ENCODE measurements around the gene SLC16A1. TPM values are rescaled to one million over a fixed set of nuclear protein-coding genes. Genes with fewer than 3 reads are reported as not detected.
A peak's percentile ranks its signal among the peaks of the same experiment; 100 is the strongest.

The SLC16A1 gene
- total and polyA plus RNA-seq, 7 experiments from 2014 or later = 8.7 to 43.6 (median 12.5) TPM

GRCh38 chr1:112956544-112957132 is 642 bp upstream of the SLC16A1 start:
- peak overlapping the region; percentile 97 for H3K4me3 ChIP-seq (ENCODE audit: low read length)
- H3K27ac ChIP-seq (ENCODE audit: low read depth, low read length) = peak overlapping the region; percentile 81
- Mint-ChIP-seq H3K4me1 (peaks cover 33 to 70% (median 61%) of the 10 kb centered on the region in 7 donors), H3K9me3 (no peaks in the 10 kb centered on the region), H3K27me3 (no peaks in the 10 kb centered on the region), H3K27ac (peak overlapping the region; percentile 25 to 100 (median 79)), H3K4me3 (peak overlapping the region; percentile 71 to 100 (median 97)), H3K36me3 (peaks cover 0 to 25% (median 8%) of the 10 kb centered on the region in 5 donors)
- H3K36me3 ChIP-seq (ENCODE audit: control insufficient read depth in 2 of 3, insufficient read depth in 3 of 3, low read length in 3 of 3) = peaks cover 0 to 5% (median 0%) of the 10 kb centered on the region in 3 experiments
- no peaks in the 10 kb centered on the region for H3K9me3 ChIP-seq (ENCODE audit: control insufficient read depth in 2 of 3, low read length in 3 of 3)
- POLR2A ChIA-PET = interaction anchor here (0.6 to 1.0 kb wide), 4 partner anchors 10 to 1753 kb away, joined by 3 to 5 read pairs (median 4); partner anchors contain the start of gene LRIG2
- no peaks in the 10 kb centered on the region for H3K27me3 ChIP-seq (ENCODE audit: control insufficient read depth in 2 of 2, insufficient read depth in 2 of 2, low read length in 2 of 2)
- peak; percentile 31 for ATAC-seq
- intact Hi-C loops (cut with micrococcal nuclease) = loop anchor here (1.0 to 10.0 kb wide), 20 partner anchors 52 to 1826 kb away; partner anchors contain the start of genes CSDE1 (in 2 of the 2), CTTNBP2NL (in 2 of the 2), LRIG2 (in 2 of the 2) and MAGI3 (in 2 of the 2)
- peaks cover 16 to 17% of the 10 kb centered on the region in 2 donors for H3K4me1 ChIP-seq (ENCODE audit: control insufficient read depth in 2 of 2, insufficient read depth in 2 of 2, low read length in 2 of 2)
- peak in 2 of 9 donors; percentile 56 to 59 for DNase-seq
- CTCF ChIA-PET = interaction anchor here (0.6 to 1.2 kb wide), 3 partner anchors 19 to 1624 kb away, joined by 3 to 4 read pairs (median 4); partner anchors contain the start of gene LRIG2

GRCh38 chr1:112954945-112955772 is 837 bp downstream of the SLC16A1 start:
- ChIA-PET CTCF (interaction anchor here (0.6 to 2.0 kb wide), 4 partner anchors 12 to 118 kb away, joined by 3 to 4 read pairs (median 4); partner anchors contain the start of gene LRIG2), POLR2A (interaction anchor here (1.0 kb wide), 1 partner anchor 18 kb away, joined by 4 read pairs; no protein-coding TSS in a partner anchor)
- Mint-ChIP-seq H3K4me1 (peaks cover 33 to 60% (median 50%) of the 10 kb centered on the region in 7 donors), H3K36me3 (peaks cover 0 to 16% (median 0%) of the 10 kb centered on the region in 5 donors), H3K9me3 (no peaks in the 10 kb centered on the region), H3K27ac (peak overlapping the region; percentile 25 to 100 (median 88)), H3K4me3 (peak overlapping the region; percentile 71 to 100 (median 97)), H3K27me3 (no peaks in the 10 kb centered on the region)
- Histone ChIP-seq H3K4me3 (ENCODE audit: low read length) (peak overlapping the region; percentile 97), H3K27me3 (ENCODE audit: control insufficient read depth in 2 of 2, insufficient read depth in 2 of 2, low read length in 2 of 2) (no peaks in the 10 kb centered on the region), H3K27ac (ENCODE audit: low read depth, low read length) (peak overlapping the region; percentile 81), H3K36me3 (ENCODE audit: control insufficient read depth in 2 of 3, insufficient read depth in 3 of 3, low read length in 3 of 3) (peaks cover 0 to 5% (median 0%) of the 10 kb centered on the region in 3 experiments), H3K4me1 (ENCODE audit: control insufficient read depth in 2 of 2, insufficient read depth in 2 of 2, low read length in 2 of 2) (peaks cover 16 to 17% of the 10 kb centered on the region in 2 donors), H3K9me3 (ENCODE audit: control insufficient read depth in 2 of 3, low read length in 3 of 3) (no peaks in the 10 kb centered on the region)
- ATAC-seq (no peak), DNase-seq (peak in 7 of 9 donors; percentile 3 to 69 (median 37))
- intact Hi-C loops (cut with micrococcal nuclease) = loop anchor here (1.0 to 10.0 kb wide), 9 partner anchors 50 to 1827 kb away; partner anchors contain the start of genes CTTNBP2NL (in 2 of the 2), AP4B1 (in 1 of the 2), CSDE1 (in 1 of the 2) and DCLRE1B (in 1 of the 2)

GRCh38 chr1:112954017-112954650 is 1.9 kb downstream of the SLC16A1 start:
- Mint-ChIP-seq H3K36me3 (peaks cover 0 to 11% (median 0%) of the 10 kb centered on the region in 5 donors), H3K27me3 (no peaks in the 10 kb centered on the region), H3K27ac (peak overlapping the region in 5 of 9 donors; percentile 0 to 98 (median 76)), H3K4me3 (peak overlapping the region; percentile 13 to 100 (median 96)), H3K9me3 (no peaks in the 10 kb centered on the region), H3K4me1 (peaks cover 27 to 57% (median 44%) of the 10 kb centered on the region in 7 donors)
- ATAC-seq = no peak
- peaks cover 0 to 5% (median 0%) of the 10 kb centered on the region in 3 experiments for H3K36me3 ChIP-seq (ENCODE audit: control insufficient read depth in 2 of 3, insufficient read depth in 3 of 3, low read length in 3 of 3)
- no peak overlapping the region for H3K27ac ChIP-seq (ENCODE audit: low read depth, low read length)
- H3K9me3 ChIP-seq (ENCODE audit: control insufficient read depth in 2 of 3, low read length in 3 of 3) = no peaks in the 10 kb centered on the region
- no peak for DNase-seq
- ChIA-PET CTCF (interaction anchor here (1.0 to 2.0 kb wide), 2 partner anchors 25 to 119 kb away, joined by 3 to 4 read pairs; partner anchors contain the start of gene LRIG2), POLR2A (interaction anchor here (0.8 to 0.9 kb wide), 2 partner anchors 10 to 338 kb away, joined by 3 to 4 read pairs; no protein-coding TSS in a partner anchor)
- peaks cover 16 to 17% of the 10 kb centered on the region in 2 donors for H3K4me1 ChIP-seq (ENCODE audit: control insufficient read depth in 2 of 2, insufficient read depth in 2 of 2, low read length in 2 of 2)
- intact Hi-C loops (cut with micrococcal nuclease) = loop anchor here (5.0 to 10.0 kb wide), 4 partner anchors 49 to 951 kb away; partner anchors contain the start of genes AP4B1 (in 1 of the 2), DCLRE1B (in 1 of the 2) and RSBN1 (in 1 of the 2)
- H3K27me3 ChIP-seq (ENCODE audit: control insufficient read depth in 2 of 2, insufficient read depth in 2 of 2, low read length in 2 of 2) = no peaks in the 10 kb centered on the region
- no peak overlapping the region for H3K4me3 ChIP-seq (ENCODE audit: low read length)

GRCh38 chr1:112950426-112950825 is 5.6 kb downstream of the SLC16A1 start:
- Mint-ChIP-seq H3K4me1 (peaks cover 12 to 42% (median 26%) of the 10 kb centered on the region in 7 donors), H3K27ac (no peak overlapping the region), H3K36me3 (peaks cover 0 to 7% (median 0%) of the 10 kb centered on the region in 5 donors), H3K27me3 (no peaks in the 10 kb centered on the region), H3K9me3 (no peaks in the 10 kb centered on the region), H3K4me3 (no peak overlapping the region)
- Histone ChIP-seq H3K36me3 (ENCODE audit: control insufficient read depth in 2 of 3, insufficient read depth in 3 of 3, low read length in 3 of 3) (no peaks in the 10 kb centered on the region), H3K9me3 (ENCODE audit: control insufficient read depth in 2 of 3, low read length in 3 of 3) (no peaks in the 10 kb centered on the region), H3K27me3 (ENCODE audit: control insufficient read depth in 2 of 2, insufficient read depth in 2 of 2, low read length in 2 of 2) (no peaks in the 10 kb centered on the region), H3K4me1 (ENCODE audit: control insufficient read depth in 2 of 2, insufficient read depth in 2 of 2, low read length in 2 of 2) (peaks cover 0 to 8% of the 10 kb centered on the region in 2 donors), H3K4me3 (ENCODE audit: low read length) (no peak overlapping the region), H3K27ac (ENCODE audit: low read depth, low read length) (no peak overlapping the region)
- intact Hi-C loops (cut with micrococcal nuclease) = loop anchor here (5.0 to 10.0 kb wide), 4 partner anchors 46 to 954 kb away; partner anchors contain the start of genes AP4B1 (in 1 of the 2), DCLRE1B (in 1 of the 2) and RSBN1 (in 1 of the 2)
- ChIA-PET CTCF (interaction anchor here (1.1 kb wide), 1 partner anchor 234 kb away, joined by 3 read pairs; no protein-coding TSS in a partner anchor), POLR2A (no interaction called here)
- DNase-seq = no peak
- ATAC-seq = no peak

- no peak overlapping the region for H3K27ac ChIP-seq (ENCODE audit: low read depth, low read length)
- H3K36me3 Mint-ChIP-seq = peaks cover 0 to 4% (median 0%) of the 10 kb centered on the region in 5 donors
- ChIA-PET CTCF (interaction anchor here (1.0 kb wide), 1 partner anchor 125 kb away, joined by 5 read pairs; no protein-coding TSS in a partner anchor), POLR2A (no interaction called here)
- H3K27me3 ChIP-seq (ENCODE audit: control insufficient read depth in 2 of 2, insufficient read depth in 2 of 2, low read length in 2 of 2) = no peaks in the 10 kb centered on the region
- H3K27ac Mint-ChIP-seq = no peak overlapping the region
- no peaks in the 10 kb centered on the region for H3K9me3 Mint-ChIP-seq
- no peak overlapping the region for H3K4me3 ChIP-seq (ENCODE audit: low read length)
- no peaks in the 10 kb centered on the region for H3K9me3 ChIP-seq (ENCODE audit: control insufficient read depth in 2 of 3, low read length in 3 of 3)
- H3K4me1 ChIP-seq (ENCODE audit: control insufficient read depth in 2 of 2, insufficient read depth in 2 of 2, low read length in 2 of 2) = no peaks in the 10 kb centered on the region
- ATAC-seq = no peak
- no peak for DNase-seq
- no peaks in the 10 kb centered on the region for H3K27me3 Mint-ChIP-seq
- peaks cover 0 to 13% (median 6%) of the 10 kb centered on the region in 7 donors for H3K4me1 Mint-ChIP-seq
- intact Hi-C loops (cut with micrococcal nuclease) = no loop called here
- H3K4me3 Mint-ChIP-seq = no peak overlapping the region
- H3K36me3 ChIP-seq (ENCODE audit: control insufficient read depth in 2 of 3, insufficient read depth in 3 of 3, low read length in 3 of 3) = no peaks in the 10 kb centered on the region
Measured at GRCh38 chr1:112946683-112947082, 9.3 kb downstream of the SLC16A1 start.

Data from naive thymus-derived CD4-positive, alpha-beta T cell (primary cell).